Raji (cell line): Measurements from ENCODE around the gene SERPINA5.

Source experiments
- POLR2A ChIP-seq: IDR thresholded peaks from 2 replicates; pipeline ENCODE4 v1.6.1; 2011; ENCODE audit warnings: low read depth, low read length, control low read depth; ENCODE audit not compliant: insufficient read depth

SERPINA5 gene

GRCh38 chr14:94631536-94632304 lies 50.5 kb downstream of the SERPINA5 start:
- no peak for TF ChIP-seq POLR2A

- no peak for TF ChIP-seq POLR2A
Observed at GRCh38 chr14:94632305-94632590, 51.0 kb downstream of the SERPINA5 start.

DNA sequence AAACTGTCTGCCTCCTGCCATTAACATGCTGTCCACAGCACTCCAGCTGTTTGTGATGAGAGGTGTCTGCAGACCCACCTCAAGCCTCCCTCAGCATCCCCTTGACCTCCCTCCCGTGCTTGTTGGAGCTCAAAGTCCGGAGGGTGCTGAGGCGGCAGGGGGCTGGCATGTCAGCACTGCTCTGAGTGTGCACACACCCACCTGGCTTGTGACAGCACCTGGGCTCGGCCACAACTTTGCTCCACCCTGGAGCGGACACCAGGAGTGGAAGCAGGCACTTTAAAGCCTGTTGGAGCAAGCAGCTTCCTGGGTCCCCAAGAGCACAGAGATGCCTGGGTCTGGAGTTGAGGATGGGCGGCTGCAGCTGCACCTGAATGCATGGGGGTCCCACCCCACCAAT lies 51.9 kb downstream of the SERPINA5 start:
- no peak for TF ChIP-seq POLR2A

DNA sequence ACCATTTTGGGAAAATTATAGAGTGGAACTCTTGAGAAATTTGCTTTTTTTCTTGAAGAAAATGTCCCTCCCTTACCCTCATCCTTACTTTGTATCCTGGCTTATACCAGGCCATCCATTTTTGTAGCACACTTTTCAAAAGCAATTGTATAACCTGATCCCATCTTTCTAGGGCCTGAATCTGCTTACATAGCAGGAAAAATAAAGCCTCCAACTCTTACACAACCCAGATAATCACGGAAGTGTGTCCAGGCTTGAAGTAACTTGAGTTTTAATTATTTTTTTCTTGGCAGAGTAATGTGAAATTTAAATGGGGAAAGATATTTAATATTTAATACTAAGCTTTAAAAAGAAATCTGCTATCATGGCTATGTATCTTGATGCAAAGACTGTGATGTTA lies 53.9 kb downstream of the SERPINA5 start:
- no peak for TF ChIP-seq POLR2A

DNA sequence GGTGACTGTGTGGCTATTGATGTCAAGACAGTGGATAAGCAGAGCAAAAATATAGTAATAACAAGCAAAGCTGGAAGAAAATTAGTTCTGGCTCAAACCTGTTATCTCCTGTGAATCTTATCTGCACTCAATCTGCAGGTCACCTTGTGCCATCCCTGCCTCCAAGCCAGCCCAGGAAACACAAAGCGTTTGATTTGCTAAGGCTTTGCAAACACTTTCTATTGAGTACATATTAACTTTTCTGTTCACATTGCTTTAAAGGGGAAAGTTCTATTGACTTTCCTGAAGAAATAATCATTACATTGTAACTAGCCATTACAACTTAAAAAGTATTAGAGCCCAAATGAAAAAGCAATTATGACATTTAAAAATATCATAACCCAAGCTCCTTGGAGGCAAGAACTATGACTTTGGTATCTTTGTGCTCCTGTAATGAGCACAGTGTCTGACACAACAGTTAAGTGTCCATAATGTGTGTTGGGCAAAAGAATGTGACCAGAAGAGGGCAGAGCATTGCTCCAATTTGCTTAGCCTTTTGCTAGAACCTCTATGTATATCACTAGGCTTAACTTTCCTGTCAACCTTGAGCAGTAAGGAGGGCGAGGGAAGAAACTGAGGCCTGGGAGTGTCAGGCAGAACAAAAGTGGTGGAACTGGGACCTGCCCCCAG lies 55.7 kb downstream of the SERPINA5 start:
- no peak for TF ChIP-seq POLR2A

- no peak for TF ChIP-seq POLR2A
Observed at GRCh38 chr14:94638339-94638738, 57.1 kb downstream of the SERPINA5 start.

- no peak for TF ChIP-seq POLR2A
Observed at GRCh38 chr14:94638961-94639817, 58.0 kb downstream of the SERPINA5 start.

DNA sequence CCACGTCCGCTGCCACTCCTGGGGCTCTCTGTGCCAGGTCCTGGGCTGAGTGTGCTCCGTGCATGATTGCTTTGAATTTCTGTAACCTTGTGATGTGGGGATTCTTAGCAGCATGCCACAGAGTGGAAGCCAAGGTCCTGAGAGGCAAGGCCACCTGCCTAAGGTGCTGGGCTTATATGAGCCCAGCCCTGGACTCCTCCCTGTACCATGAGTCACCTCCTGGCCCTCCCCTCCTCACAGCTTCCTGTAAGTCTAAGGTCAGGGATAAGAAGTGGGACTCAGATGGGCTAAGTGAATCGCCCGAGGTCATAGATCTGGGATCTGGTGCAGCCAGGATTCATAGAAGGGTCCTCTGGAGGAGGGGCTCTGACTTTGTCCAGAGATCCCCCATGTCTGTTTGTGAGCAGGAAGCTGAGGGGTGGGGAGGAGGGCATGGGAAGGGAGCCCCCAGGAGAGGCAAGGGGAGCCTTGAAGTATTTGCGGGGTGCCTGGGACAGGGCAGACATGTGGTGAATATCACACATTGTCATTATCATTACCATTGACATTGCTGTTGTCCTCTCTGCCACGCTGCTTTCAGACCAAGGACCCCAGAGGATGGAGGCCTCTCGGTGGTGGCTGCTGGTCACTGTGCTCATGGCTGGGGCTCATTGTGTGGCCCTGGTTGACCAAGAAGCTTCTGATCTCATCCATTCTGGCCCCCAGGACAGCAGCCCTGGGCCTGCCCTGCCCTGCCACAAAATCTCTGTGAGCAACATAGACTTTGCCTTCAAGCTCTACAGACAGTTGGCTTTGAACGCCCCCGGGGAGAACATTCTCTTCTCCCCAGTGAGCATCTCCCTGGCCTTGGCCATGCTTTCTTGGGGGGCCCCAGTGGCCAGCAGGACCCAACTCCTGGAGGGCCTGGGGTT lies 59.8 kb downstream of the SERPINA5 start:
- TF ChIP-seq POLR2A: no peak

GRCh38 chr14:94641632-94641955 lies 60.4 kb downstream of the SERPINA5 start:
- TF ChIP-seq POLR2A: no peak
